Measurements from ENCODE around the gene CACNA1I.

CACNA1I gene

DNA sequence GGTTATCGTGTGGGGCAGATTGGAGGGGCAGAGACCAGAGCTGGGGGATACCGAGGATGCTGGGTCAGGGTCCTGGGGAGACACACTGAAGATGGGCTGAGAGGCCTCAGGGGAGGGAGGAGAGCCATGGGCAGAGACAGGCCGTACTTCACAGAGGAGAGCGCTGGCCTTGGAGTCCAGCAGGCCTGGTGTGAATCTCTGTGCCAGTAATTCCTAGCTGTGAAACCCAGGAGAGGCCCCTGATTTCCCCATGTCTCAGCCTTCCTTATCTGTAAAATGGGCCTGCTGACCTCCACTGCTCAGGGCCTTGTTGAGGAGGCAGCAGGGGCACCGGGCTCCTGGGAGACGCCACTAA lies 23.4 kb downstream of the CACNA1I start:
- TF ChIP-seq, protein P1, sequence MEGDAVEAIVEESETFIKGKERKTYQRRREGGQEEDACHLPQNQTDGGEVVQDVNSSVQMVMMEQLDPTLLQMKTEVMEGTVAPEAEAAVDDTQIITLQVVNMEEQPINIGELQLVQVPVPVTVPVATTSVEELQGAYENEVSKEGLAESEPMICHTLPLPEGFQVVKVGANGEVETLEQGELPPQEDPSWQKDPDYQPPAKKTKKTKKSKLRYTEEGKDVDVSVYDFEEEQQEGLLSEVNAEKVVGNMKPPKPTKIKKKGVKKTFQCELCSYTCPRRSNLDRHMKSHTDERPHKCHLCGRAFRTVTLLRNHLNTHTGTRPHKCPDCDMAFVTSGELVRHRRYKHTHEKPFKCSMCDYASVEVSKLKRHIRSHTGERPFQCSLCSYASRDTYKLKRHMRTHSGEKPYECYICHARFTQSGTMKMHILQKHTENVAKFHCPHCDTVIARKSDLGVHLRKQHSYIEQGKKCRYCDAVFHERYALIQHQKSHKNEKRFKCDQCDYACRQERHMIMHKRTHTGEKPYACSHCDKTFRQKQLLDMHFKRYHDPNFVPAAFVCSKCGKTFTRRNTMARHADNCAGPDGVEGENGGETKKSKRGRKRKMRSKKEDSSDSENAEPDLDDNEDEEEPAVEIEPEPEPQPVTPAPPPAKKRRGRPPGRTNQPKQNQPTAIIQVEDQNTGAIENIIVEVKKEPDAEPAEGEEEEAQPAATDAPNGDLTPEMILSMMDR (IDR thresholded peaks at IDR 0.05; ENCODE audit: insufficient read depth, low read length, poor library complexity, severe bottlenecking), result no peak
- Histone ChIP-seq H3K36me3 (ENCODE audit: control insufficient read depth, insufficient read depth, low read length) (no peaks in the 10 kb centered on the region), H3K4me3 (replicated peaks; ENCODE audit: low read depth, low read length) (no peak overlapping the region), H3K27me3 (replicated peaks; ENCODE audit: control insufficient read depth, insufficient read depth, low read length) (no peaks in the 10 kb centered on the region; the same call in none of the 2 replicates)
- DNase-seq (ENCODE audit: extremely low read depth, insufficient read length), result no peak

DNA sequence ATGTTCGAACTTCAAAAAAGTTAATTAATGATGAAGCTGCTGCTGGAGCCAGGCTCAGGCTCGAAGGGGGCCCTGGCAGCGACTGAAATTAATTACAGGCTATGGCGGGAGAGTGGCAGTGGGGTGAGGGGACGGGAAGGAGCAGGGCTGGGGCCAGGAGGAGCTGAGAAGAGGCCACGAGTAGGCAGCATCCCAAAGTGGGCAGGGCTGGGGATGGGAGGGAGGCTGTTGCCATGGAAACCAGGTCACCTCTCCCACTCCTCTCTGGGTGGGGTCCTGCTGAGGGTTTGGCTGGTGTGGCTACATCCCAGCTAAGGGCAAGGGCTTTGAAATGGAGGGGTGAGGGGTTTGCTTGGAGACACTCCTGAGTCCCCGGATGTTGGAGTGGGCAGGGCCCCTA lies 23.9 kb downstream of the CACNA1I start:
- no peaks in the 10 kb centered on the region; the same call in none of the 2 replicates for H3K27me3 ChIP-seq (replicated peaks; ENCODE audit: control insufficient read depth, insufficient read depth, low read length)

DNA sequence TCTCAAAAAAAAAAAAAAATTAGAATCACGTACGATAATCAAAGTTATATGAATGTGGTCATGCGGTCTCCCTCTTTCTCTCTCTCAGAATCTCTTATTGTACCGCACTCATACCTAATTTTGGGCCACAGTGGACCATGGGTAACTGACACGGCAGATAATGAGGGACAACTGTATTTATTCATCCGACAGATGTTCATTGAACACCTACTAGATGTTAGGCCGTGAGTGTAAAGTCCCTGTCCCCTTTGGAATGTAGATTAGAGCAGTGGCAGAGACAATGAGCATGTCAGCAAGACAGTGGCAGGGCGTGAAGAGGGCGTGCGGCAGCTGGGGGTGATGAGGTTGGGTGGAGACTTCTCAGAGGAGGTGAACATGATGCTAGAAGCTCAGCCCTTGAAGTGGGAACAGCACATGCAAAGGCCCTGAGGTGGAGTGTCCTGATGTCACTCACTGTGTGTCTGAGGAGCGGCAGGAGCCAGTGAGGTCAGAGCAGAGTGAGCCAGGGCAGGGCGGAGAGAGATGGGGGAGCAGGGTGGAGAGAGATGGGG lies 25.1 kb downstream of the CACNA1I start:
- H3K27me3 ChIP-seq (replicated peaks; ENCODE audit: control insufficient read depth, insufficient read depth, low read length), result no peaks in the 10 kb centered on the region; the same call in none of the 2 replicates
- no peak for DNase-seq (ENCODE audit: extremely low read depth, insufficient read length)
- H3K36me3 ChIP-seq (ENCODE audit: control insufficient read depth, insufficient read depth, low read length), result no peaks in the 10 kb centered on the region
- TF ChIP-seq, protein P1 (IDR thresholded peaks at IDR 0.05; ENCODE audit: insufficient read depth, low read length, poor library complexity, severe bottlenecking), result no peak
- no peak overlapping the region for H3K4me3 ChIP-seq (replicated peaks; ENCODE audit: low read depth, low read length)

More for the DNA sequence above, 23.9 kb downstream of the CACNA1I start:
- no peak for DNase-seq (ENCODE audit: extremely low read depth, insufficient read length)
- Histone ChIP-seq H3K36me3 (ENCODE audit: control insufficient read depth, insufficient read depth, low read length) (no peaks in the 10 kb centered on the region), H3K4me3 (replicated peaks; ENCODE audit: low read depth, low read length) (no peak overlapping the region)
- TF ChIP-seq, protein P1 (IDR thresholded peaks at IDR 0.05; ENCODE audit: insufficient read depth, low read length, poor library complexity, severe bottlenecking), result no peak

DNA sequence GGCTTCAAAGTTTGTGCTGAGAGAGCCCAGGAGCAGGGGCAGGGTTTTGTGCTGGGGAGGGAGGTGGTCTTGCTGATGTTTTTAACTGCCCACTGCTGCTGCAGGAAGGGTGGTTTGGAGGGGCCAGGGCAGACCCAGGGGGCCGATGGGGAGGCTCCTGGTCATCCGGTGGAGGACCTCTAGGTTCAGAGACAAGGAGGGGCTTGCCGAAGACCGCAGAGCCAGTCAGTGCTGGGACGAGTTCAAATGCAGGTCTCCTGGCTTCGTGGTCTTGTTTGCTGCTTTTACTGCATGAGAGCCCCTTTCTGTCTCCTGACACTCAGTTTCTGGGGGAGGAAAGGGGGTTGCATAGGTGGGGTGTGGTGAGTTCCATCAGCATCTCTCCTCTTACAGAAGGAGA lies 26.0 kb downstream of the CACNA1I start:
- no peaks in the 10 kb centered on the region; the same call in none of the 2 replicates for H3K27me3 ChIP-seq (replicated peaks; ENCODE audit: control insufficient read depth, insufficient read depth, low read length)
- DNase-seq (ENCODE audit: extremely low read depth, insufficient read length), result no peak
- TF ChIP-seq, protein P1 (IDR thresholded peaks at IDR 0.05; ENCODE audit: insufficient read depth, low read length, poor library complexity, severe bottlenecking), result no peak
- H3K4me3 ChIP-seq (replicated peaks; ENCODE audit: low read depth, low read length), result no peak overlapping the region
- no peaks in the 10 kb centered on the region for H3K36me3 ChIP-seq (ENCODE audit: control insufficient read depth, insufficient read depth, low read length)

DNA sequence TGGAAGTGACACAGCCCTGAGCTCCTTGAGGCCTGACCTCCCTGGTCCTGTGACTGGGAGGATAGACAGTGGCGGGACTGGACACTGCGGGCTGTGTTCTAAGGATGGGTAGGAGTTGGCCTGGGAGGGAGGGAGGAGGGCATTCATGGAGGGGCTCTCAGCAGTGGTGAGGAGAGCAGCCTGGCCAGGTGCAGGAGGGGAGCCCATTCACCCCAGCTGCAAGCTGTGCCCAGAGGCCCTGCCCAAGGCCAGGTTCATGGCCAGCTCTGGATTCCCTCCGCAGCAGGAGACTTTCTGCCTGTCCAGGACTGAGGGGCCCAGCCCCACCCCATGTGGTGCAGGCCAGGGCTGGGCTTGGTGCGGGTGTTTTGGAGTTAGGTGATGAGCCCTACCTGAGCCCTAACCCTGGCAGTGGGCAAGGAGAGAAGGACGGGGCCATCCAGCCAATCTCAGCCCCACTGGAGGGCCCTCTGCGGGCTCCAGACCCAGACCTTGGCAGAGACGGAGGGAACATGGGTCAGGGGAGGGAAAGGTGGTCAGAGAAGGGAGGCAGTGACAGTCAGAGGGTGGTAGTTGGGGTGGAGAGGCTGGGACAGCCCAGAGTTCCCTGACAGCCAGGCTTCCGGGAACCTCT lies 26.8 kb downstream of the CACNA1I start:
- DNase-seq (ENCODE audit: extremely low read depth, insufficient read length), result no peak
- Histone ChIP-seq H3K36me3 (ENCODE audit: control insufficient read depth, insufficient read depth, low read length) (no peaks in the 10 kb centered on the region), H3K4me3 (replicated peaks; ENCODE audit: low read depth, low read length) (no peak overlapping the region), H3K27me3 (replicated peaks; ENCODE audit: control insufficient read depth, insufficient read depth, low read length) (no peaks in the 10 kb centered on the region; the same call in none of the 2 replicates)
- TF ChIP-seq, protein P1 (IDR thresholded peaks at IDR 0.05; ENCODE audit: insufficient read depth, low read length, poor library complexity, severe bottlenecking), result no peak
